Measurements from ENCODE around the gene ARF3.

ARF3 gene

DNA sequence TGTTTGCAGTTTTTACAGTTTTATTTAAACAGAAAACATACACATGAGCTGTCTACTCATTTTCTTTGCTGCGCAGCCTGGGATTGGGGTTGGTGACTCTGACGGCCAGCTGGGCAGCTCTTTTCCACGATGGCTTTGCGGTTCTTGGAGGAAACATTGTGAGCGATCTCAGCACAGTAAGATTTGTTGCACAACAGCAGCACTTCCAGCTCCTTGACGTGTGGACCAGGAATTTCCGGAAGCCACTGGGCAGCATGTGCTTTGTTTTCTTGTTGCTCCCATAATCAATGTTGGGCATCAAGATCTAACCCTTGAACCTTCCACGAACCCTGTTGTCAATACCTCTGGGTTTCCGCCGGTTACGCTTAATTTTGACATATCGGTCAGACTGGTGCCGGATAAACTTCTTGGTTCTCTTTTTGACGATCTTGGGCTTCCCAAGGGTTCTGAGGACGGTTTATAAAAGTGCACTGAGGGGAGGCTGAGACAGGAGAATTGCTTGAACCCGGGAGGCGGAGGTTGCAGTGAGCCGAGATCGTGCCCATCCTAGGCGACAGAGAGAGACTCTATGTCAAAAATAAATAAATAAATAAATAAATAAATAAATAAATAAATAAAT, 53.8 kb downstream of the ARF3 start:
- in situ Hi-C loops (cut with MboI; ENCODE audit: low sequenced_read_pairs, unreplicated experiment): no loop called here
- DNase-seq (ENCODE audit: low spot score): no peak

DNA sequence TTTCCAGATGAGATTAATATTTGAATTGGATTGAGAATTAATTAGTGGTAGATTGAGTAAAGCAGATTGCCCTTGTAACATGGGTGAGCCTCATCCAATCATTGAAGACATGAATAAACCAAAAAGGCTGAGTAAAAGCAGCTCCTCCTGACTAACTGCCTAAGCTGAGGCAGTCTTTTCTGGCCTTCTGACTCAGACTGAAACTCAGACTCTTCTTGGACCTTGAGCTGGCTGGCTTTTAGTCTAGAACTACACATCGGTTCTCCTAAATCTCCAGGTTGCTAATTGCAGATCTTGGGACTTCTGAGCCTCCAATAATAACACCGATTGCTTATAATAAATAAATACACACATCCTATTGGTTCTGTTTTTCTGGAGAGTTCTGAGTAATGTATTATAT, 56.0 kb downstream of the ARF3 start:
- DNase-seq (ENCODE audit: low spot score): peak; percentile 67
- in situ Hi-C loops (cut with MboI; ENCODE audit: low sequenced_read_pairs, unreplicated experiment): no loop called here
- TF ChIP-seq, protein P1, sequence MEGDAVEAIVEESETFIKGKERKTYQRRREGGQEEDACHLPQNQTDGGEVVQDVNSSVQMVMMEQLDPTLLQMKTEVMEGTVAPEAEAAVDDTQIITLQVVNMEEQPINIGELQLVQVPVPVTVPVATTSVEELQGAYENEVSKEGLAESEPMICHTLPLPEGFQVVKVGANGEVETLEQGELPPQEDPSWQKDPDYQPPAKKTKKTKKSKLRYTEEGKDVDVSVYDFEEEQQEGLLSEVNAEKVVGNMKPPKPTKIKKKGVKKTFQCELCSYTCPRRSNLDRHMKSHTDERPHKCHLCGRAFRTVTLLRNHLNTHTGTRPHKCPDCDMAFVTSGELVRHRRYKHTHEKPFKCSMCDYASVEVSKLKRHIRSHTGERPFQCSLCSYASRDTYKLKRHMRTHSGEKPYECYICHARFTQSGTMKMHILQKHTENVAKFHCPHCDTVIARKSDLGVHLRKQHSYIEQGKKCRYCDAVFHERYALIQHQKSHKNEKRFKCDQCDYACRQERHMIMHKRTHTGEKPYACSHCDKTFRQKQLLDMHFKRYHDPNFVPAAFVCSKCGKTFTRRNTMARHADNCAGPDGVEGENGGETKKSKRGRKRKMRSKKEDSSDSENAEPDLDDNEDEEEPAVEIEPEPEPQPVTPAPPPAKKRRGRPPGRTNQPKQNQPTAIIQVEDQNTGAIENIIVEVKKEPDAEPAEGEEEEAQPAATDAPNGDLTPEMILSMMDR (IDR thresholded peaks at IDR 0.05; ENCODE audit: borderline replicate concordance, control extremely low read depth, extremely low read depth, insufficient read depth, missing control alignments): no peak

More for the DNA sequence above, 53.8 kb downstream of the ARF3 start:
- TF ChIP-seq, protein P1 (IDR thresholded peaks at IDR 0.05; ENCODE audit: borderline replicate concordance, control extremely low read depth, extremely low read depth, insufficient read depth, missing control alignments): no peak

DNA sequence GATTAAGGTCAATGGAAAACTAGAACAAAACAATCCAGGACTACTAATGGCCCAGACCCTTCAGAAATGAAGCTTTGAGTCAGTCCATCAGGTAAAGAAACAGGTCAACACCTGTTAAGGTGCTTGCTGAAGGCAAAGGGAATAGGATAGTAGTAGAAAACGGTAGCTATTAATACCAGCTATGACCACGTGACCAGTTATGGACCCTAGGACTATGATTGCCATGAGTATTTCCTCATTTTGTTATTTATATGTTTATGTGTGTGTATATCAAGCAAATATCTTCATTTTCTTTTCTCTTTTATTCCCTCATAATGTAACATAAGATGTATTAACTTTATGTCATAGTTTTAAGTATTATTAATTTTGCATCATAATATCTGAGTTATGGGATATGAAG, 57.6 kb downstream of the ARF3 start:
- TF ChIP-seq, protein P1 (IDR thresholded peaks at IDR 0.05; ENCODE audit: borderline replicate concordance, control extremely low read depth, extremely low read depth, insufficient read depth, missing control alignments): no peak
- no peak for DNase-seq (ENCODE audit: low spot score)
- in situ Hi-C loops (cut with MboI; ENCODE audit: low sequenced_read_pairs, unreplicated experiment): no loop called here

DNA sequence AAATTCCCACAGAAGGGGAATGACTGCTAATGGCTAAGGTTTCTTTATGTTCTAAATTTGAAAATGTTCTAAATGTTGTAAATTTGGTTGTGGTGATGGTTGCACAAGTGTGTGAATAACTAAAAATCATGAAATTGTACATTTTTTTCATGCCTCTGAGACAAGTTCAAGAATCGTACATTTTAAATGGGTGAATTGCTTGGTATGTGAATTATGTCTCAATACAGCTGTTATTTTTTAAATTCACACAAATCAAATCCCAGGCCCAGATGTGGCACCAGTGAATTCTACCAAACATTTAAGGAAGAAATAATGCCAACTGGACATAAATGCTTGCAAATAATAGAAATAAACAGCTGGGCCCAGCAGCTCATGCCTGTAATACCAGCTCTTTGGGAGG, 63.0 kb downstream of the ARF3 start:
- TF ChIP-seq, protein P1 (IDR thresholded peaks at IDR 0.05; ENCODE audit: borderline replicate concordance, control extremely low read depth, extremely low read depth, insufficient read depth, missing control alignments): no peak
- no peak for DNase-seq (ENCODE audit: low spot score)
- in situ Hi-C loops (cut with MboI; ENCODE audit: low sequenced_read_pairs, unreplicated experiment): no loop called here

DNA sequence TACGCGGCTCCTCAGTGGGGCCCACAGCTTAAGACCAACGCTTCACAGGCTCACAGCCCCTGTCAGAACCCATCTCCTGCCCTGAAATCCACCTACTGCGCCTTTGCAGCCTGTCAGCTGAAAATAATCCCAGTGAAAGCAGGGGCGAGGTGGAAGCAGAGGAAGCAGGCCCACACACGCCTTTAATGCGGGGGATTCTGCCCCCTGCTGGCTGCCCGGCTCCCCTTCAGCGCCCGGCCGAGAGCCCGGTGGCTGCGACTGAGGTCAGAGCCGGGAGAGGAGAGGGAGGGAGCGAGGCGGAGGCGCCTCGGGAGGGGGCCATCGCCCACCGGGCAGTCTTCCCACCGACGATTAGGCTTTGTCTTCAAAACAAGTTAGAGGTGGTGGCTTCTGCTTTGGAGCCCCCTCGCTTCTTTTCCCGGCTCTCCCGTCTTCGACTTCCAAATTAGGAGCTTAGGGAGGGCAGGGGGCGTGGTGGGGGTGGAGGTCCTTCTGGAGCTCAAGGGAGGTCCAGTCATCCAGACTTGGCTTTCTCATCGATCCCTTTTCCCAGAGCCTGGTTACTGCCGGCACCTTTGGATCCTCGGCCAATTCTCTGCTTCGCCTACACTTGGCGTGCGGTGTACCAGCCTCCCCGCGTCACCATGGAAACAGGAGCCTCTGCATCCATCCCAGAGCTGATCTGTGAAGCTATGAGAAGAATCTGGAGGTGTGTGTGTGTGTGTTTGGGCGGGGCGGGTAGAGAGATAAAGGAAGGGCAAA, 66.4 kb downstream of the ARF3 start:
- DNase-seq (ENCODE audit: low spot score): peak; percentile 83
- TF ChIP-seq, protein P1 (IDR thresholded peaks at IDR 0.05; ENCODE audit: borderline replicate concordance, control extremely low read depth, extremely low read depth, insufficient read depth, missing control alignments): peak; percentile 95
- in situ Hi-C loops (cut with MboI; ENCODE audit: low sequenced_read_pairs, unreplicated experiment): no loop called here

DNA sequence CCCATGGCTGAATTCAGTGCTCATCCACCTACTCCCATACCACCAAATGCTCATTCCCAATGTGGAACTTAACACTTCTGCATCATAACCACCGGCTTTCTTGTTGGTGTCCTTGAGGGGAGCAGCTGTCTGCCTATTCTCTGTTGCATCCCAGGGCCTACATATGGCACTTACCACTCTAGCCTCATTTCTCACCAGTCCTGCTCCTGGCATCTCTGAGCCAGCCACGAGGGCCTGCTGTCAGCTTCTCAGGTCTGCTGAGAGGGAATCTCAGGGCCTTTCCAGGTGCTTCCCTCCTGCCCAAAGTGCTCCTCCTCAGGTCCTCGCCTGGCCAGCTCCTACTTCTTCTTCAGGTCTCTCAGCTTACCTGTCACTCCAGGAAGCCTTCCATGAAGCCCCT, 67.6 kb downstream of the ARF3 start:
- in situ Hi-C loops (cut with MboI; ENCODE audit: low sequenced_read_pairs, unreplicated experiment): no loop called here
- TF ChIP-seq, protein P1 (IDR thresholded peaks at IDR 0.05; ENCODE audit: borderline replicate concordance, control extremely low read depth, extremely low read depth, insufficient read depth, missing control alignments): no peak
- no peak for DNase-seq (ENCODE audit: low spot score)
